Activated effector memory CD4-positive, alpha-beta T cell treated with anti-CD3 and anti-CD28 coated beads, Interleukin-2, amount 50 U/mL, for 16 hours (primary cell): ENCODE measurements around the gene FARS2.
A peak's percentile ranks its signal among the peaks of the same experiment; 100 is the strongest.

ENCODE experiments used
- DNase-seq: peaks from one replicate; pipeline ENCODE4 v3.0.0-alpha.2; 2020

FARS2 gene

GRCh38 chr6:5260661-5261544 lies at the start of gene FARS2, which contains the start of gene LYRM4:
FARS2 (plus strand) TSS chr6:5261513.
LYRM4 (minus strand) TSS chr6:5260950; CDS start chr6:5260733, 217 bp downstream.
- DNase-seq = peak; percentile 97

GRCh38 chr6:5213836-5214235 lies 47.5 kb upstream of the FARS2 start:
- no peak for DNase-seq

GRCh38 chr6:5214570-5215052 lies 46.7 kb upstream of the FARS2 start:
- DNase-seq = peak; percentile 68

GRCh38 chr6:5215159-5215558 lies 46.2 kb upstream of the FARS2 start:
- no peak for DNase-seq

GRCh38 chr6:5215799-5216198 lies 45.5 kb upstream of the FARS2 start:
- DNase-seq = no peak

- no peak for DNase-seq
These were observed 44.0 kb upstream of the FARS2 start for GRCh38 chr6:5217356-5217755.

- no peak for DNase-seq
These were observed 42.2 kb upstream of the FARS2 start for GRCh38 chr6:5219011-5219691.

GRCh38 chr6:5220443-5220842 lies 40.9 kb upstream of the FARS2 start:
- no peak for DNase-seq

GRCh38 chr6:5223309-5223708 lies 38.0 kb upstream of the FARS2 start:
- no peak for DNase-seq

GRCh38 chr6:5229356-5229755 lies 32.0 kb upstream of the FARS2 start:
- DNase-seq = no peak

GRCh38 chr6:5230081-5230480 lies 31.2 kb upstream of the FARS2 start:
- no peak for DNase-seq

GRCh38 chr6:5231289-5231688 lies 30.0 kb upstream of the FARS2 start:
- DNase-seq = no peak

GRCh38 chr6:5234874-5235273 lies 26.4 kb upstream of the FARS2 start:
- no peak for DNase-seq

GRCh38 chr6:5235830-5236229 lies 25.5 kb upstream of the FARS2 start:
- DNase-seq = no peak

GRCh38 chr6:5237805-5238204 lies 23.5 kb upstream of the FARS2 start:
- no peak for DNase-seq

GRCh38 chr6:5238336-5238735 lies 23.0 kb upstream of the FARS2 start:
- DNase-seq = no peak

- DNase-seq = no peak
These were observed 20.1 kb upstream of the FARS2 start for GRCh38 chr6:5241252-5241651.

- DNase-seq = no peak
These were observed 18.2 kb upstream of the FARS2 start for GRCh38 chr6:5243069-5243468.

GRCh38 chr6:5246141-5247097 lies 14.9 kb upstream of the FARS2 start:
- DNase-seq = no peak

GRCh38 chr6:5247201-5247600 lies 14.1 kb upstream of the FARS2 start:
- DNase-seq = no peak

GRCh38 chr6:5248302-5249098 lies 12.8 kb upstream of the FARS2 start:
- no peak for DNase-seq
